GM19438 (cell line): Measurements from ENCODE around the gene CMTM2.
A peak's percentile ranks its signal among the peaks of the same experiment; 100 is the strongest.
"Not testable (repeated sequence)": the region's sequence is repeated elsewhere in the genome, so short reads cannot be mapped to it uniquely, and the experiment has no call there.

Source experiments
- ATAC-seq: cut with Tn5 transposase; IDR thresholded peaks from one replicate; pipeline ENCODE4 v1.9.1; 2021; ENCODE audit warnings: low read depth; ENCODE audit not compliant: unreplicated experiment

CMTM2 gene

DNA sequence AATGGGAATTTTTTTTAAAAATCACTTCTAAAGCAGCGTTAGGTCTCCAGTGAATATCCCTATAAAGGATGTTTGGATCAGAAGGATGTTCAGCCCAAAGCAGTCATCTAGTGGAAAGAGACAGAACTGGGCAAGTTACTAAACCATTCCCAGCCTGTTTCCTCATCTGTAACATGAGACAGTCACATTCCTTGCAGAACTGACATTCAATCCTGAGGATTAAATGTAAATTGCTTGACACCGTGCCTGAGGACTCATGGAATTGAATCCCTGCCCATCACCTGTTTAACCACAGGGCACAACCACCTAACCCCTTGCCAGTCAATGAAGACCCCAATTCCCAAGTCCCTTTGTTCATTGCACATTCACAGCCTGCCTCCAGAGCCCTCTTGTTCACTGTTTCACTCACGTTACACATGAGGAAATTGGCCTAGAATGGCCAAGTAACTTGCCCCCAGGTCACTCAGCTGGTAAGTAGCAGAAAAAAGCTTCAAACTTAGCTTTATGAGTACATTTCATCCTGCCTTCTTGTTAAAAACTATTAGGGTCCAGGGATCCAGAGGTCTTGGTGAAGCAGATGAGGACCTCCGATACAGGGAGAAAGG, 1.4 kb downstream of the CMTM2 start:
- ATAC-seq, result no peak

DNA sequence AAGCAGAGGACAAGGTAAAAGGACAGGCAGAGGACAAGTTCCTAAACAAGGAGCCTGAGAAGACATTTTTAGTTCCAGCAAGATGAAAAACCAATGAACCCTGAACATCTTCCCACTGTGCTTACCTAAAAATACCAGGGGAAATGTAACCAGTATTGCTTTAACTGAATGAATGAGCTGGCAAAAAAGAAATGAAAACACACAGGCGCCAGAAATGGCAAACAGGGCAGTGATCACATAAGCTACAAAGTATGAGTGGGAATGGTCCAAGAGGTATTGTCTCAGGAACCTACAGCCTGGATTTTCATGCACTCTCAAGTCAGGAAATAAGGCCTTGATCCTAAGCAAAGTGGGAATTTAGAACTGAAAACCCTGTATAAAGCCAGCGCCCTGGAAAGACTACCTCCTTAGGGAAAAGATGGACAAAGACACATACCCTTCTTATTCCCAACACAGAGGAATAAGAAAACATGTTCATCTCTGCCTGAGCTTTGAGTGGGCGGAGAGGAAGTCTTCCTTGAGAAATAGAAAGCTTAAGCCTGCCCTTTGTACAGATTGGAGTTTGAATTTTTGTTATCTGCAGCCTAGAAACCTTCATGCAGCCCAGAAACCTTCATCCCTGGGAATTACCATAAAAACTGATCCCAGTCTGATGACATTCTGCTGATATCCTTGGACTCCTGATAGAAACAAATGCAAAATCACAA, 2.1 kb downstream of the CMTM2 start:
- no peak for ATAC-seq

DNA sequence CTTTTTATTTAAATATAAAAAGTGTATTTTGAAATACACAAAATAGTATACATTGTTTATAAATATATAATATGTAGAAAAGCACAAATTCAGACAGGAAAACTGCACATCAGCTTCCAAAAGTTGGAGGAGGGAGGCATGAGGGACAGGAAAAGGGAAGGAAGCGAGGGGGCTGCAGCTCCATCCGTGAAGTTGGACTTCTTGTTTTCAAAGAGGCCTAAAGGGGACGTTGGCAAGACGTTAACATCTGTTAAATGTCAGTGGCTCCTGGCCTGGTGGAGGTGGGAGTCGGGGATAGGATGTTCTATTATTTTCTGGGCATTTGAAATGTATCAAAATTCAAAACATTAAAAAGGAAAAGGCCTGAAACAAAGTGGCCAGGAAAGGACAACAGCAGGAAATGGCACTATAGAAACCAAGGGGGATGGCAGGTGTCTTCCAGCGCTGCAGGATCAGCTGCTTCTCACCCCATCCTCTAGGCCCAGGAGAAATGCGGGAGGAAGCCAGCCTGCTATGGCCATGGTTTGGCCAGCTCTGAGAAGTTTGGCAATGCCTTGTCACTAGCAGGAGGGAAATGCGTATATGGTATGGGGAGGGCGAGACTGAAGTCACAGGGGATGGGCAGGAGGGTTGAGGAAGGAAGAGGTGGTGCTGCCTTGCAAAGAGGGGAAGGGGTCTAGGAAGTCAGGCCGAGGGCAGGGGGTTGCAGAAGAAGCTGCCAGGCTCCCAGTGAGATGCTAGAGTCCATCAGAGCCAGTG, 6.4 kb downstream of the CMTM2 start:
- no peak for ATAC-seq

DNA sequence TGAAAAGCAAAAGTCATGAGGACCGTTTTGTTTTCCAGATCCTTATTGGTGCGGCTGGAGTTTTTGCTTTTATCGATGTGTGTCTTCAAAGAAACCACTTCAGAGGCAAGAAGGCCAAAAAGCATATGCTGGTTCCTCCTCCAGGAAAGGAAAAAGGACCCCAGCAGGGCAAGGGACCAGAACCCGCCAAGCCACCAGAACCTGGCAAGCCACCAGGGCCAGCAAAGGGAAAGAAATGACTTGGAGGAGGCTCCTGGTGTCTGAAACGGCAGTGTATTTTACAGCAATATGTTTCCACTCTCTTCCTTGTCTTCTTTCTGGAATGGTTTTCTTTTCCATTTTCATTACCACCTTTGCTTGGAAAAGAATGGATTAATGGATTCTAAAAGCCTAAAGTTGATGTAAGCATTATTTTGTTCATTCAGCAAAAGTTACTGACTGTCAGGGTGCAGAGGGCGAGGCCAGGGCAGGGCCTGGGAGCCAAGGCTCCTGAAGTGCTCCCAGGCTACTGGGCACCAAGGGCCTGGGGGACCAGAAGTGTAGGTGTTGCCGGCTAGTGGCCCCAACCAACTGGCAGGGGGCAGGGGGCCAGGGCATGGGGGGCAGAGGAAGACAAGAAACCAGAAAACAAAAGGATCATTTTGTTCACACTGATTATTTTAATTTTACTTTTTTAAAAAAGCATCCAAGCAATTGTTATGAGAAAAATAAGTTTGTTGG, 8.8 kb downstream of the CMTM2 start:
- ATAC-seq, result no peak

GRCh38 chr16:66588981-66589713, 9.9 kb downstream of the CMTM2 start:
- peak; percentile 79 for ATAC-seq

- no peak for ATAC-seq
These were observed 11.1 kb downstream of the CMTM2 start for GRCh38 chr16:66590322-66590721.

GRCh38 chr16:66591018-66591417, 11.8 kb downstream of the CMTM2 start:
- no peak for ATAC-seq

DNA sequence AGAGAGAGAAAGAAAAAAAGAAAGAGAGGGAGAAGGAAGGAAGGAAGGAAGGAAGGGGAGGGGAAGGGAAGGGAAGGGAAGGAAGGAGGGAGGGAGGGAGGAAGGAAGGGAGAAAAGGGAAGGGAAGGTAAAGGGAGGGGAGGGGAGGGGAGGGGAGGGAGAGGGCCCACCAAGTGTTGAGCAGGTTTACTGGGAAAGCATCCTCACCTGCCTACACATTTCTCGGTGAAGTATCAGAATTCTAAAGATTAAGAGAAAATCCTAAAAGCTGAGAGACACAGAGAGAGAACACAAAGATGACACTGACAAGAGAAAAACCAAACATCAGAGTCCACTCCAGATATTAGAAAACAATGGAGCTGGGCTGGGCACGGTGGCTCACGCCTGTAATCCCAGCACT, 13.0 kb downstream of the CMTM2 start:
- no peak for ATAC-seq

DNA sequence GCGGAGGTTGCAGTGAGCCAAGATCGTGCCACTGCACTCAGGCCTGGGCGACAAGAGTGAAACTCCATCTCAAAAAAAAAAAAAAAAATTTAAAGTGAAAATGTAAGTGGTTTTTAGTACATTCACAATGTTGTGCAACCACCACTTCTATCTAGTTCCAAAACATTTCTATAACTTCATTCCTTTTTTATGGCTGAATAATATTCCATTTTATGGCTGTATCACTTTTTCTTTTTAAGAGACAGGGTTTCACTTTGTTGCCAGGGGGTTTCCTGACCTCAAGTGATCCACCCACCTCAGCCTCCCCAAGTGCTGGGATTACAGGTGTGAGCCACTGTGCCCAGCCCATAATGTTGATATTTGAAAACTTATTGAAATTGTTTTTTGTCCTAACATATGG, 13.6 kb downstream of the CMTM2 start:
- ATAC-seq, result no peak

- ATAC-seq, result no peak
These were observed 15.5 kb downstream of the CMTM2 start for GRCh38 chr16:66594739-66595138.

DNA sequence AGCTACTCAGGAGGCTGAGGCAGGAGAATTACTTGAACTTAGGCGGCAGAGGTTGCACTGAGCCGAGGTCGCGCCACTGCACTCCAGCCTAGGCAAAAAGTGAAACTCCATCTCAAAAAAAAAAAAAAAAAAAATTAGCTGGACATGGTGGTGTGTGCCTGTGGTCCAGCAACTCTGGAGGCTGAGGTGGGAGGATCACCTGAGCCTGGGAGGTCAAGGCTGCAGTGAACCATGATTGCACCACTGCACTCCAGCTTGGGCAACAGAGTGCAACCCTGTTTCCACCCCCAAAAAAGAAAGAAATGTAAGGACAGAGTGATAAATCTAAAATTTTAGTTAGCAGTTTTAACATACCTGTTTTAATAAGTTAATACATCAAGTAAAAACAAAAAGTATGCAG, 17.3 kb downstream of the CMTM2 start:
- ATAC-seq, result not testable (repeated sequence)

DNA sequence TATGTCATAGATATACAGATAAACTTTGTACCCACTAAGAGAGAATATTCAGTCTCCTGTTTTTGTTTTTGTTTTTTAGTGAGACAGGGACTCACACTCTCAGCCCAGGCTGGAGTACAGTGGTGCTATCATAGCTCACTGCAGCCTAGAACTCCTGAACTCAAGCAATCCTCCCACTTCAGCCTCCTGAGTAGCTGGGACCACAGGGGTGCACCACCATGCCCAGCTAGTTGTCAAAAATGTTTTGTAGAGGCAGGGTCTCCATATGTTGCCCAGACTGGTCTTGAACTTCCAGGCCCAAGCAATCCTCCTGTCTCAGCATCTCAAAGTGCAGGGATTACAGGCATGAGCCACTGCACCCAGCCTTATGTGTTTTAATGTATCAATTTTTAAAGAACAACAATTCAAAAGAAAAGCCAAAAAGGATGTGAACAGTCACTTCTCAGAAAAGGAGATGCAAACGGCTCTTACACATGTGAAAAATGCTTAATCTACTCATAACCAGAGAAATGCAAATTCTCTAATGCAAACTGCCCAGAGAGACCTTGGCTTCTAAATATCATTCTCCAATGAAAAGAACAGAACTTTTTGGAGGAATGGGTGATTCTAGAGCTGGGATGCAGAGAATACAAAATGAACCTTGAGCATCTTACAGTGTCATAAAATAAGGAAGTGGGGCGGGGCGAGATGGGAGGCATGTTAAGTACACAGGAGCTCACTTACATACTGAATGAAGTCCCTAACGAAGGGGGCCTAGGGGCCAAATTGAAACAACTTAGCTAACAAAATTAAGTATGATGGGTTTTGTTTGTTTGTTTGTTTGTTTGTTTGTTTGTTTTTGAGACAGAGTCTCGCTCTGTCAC, 18.0 kb downstream of the CMTM2 start:
- no peak for ATAC-seq

DNA sequence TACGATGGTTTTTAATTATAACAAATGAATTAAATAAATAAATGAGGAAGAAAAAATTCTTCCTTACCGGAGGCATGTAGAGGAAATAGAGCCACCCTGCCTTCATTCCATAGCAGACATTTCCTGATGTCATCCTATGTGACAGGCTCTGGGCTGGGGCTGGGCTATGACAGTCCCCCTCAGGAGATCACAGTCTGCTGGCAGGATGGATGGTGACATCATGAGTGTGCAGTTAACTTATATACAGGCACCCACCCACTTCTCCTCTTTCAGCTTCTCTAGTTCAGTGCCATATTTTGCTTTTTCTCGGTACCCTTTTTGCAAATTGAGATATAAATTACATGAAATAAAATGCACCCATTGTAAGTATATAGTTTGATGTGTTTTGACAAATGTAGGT, 18.8 kb downstream of the CMTM2 start:
- ATAC-seq, result no peak

DNA sequence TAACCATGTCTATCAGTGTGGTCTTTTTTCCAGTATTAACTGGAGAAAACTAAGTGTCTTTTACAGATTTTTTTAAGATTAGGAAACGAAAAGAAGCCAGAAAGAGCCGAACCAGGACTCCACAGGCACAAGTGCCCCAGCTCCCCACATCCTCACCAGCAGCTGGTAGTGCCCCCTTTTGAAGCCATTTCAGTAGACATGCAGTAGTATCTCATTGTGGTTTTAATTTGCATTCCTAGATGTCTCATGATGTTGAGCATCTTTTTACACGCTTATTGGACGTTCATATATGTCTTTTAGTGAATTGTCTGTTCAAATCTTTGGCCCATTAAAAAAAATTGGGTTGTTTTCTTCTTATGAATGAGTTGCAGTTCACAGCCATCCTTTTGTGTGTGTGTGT, 20.5 kb downstream of the CMTM2 start:
- ATAC-seq, result no peak

GRCh38 chr16:66600477-66600876, 21.2 kb downstream of the CMTM2 start:
- ATAC-seq, result no peak

DNA sequence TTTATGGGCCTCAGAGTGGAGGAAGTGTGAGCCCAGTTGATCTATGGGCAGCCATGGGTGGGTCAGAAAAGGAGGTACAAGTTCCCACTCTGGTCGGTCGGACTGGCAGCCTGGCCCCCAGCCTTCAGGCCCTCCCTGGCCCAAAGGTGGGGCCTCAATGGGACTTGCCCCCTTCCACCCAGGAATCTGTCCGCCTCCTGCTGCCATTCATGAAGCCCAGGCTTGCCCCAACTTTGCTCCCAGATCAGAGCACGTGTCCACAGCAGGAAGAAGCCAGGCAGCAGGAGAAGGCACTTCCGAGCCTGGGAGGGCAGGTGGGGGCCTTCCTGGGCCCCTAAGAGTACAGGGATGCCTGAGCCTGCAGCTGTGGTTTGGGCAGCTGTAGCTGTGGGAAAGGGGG, 22.2 kb downstream of the CMTM2 start:
- ATAC-seq, result no peak

DNA sequence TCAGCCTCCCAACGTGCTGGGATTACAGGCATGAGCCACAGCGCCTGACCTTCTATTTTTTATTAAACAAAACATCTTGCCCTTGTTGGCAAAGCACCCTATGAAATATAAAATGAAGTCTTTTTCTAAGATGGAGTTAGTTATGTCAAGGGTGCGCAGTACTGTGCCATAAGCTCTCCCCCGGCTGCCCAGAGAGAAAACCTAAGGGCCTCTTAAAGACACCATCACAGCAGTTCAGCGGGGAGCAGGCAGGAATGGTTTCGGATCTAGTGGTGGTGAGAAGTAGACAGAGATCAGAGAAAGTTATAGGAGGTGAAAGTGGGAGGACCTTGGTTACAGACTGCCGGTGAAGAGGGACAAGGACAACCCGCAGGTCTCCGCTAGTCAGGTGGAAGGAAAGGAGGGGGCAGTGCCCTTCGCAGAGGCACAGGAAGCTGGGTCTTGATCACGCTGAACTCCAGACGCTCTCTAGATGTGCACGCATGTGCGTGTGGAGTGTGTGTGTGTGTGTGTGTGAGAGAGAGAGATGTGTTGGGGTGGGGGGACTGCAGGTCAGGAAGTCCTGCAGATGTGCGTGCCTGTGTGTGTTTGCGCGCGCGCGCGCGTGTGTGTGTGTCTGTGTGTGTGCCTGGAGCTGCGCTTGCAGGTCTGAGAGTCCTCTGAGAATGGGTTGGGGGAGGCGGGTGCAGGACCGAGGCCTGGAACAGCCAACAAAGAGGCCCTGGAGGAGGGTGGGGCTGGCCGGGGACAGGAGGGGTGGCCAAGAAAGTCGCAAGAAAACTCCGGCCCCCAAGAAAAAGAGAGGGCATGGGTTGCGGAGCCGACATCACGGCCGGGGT, 24.5 kb downstream of the CMTM2 start:
- no peak for ATAC-seq

GRCh38 chr16:66604376-66605176, 25.3 kb downstream of the CMTM2 start, which contains the start of gene CMTM3:
Gene CMTM3 (plus strand): TSS chr16:66604704. CDS start chr16:66604806, 102 bp downstream.
- peak; percentile 41 for ATAC-seq
